Type B pancreatic cell (in vitro differentiated cells): Measurements from ENCODE around the gene RAD50. TPM values are rescaled to one million over a fixed set of nuclear protein-coding genes. Genes with fewer than 3 reads are reported as not detected.
"Not testable (repeated sequence)": the region's sequence is repeated elsewhere in the genome, so short reads cannot be mapped to it uniquely, and the experiment has no call there.

Experiments used
- DNase-seq: peaks from one replicate; pipeline ENCODE4 v3.0.0; 2021; ENCODE audit warnings: mixed read lengths; ENCODE audit not compliant: unreplicated experiment; ENCODE audit errors: extremely low spot score
- H3K27ac Mint-ChIP-seq: 2 replicates; pipeline ENCODE4 v1.8.0; 2021; ENCODE audit warnings: mild to moderate bottlenecking, mixed read lengths
- H3K27me3 Mint-ChIP-seq: 2 replicates; pipeline ENCODE4 v1.8.0; 2021; ENCODE audit warnings: mixed read lengths
- H3K36me3 Mint-ChIP-seq: 2 replicates; pipeline ENCODE4 v1.8.0; 2021; ENCODE audit warnings: mixed read lengths
- H3K4me1 Mint-ChIP-seq: one replicate; pipeline ENCODE4 v1.8.0; 2021; ENCODE audit warnings: mixed read lengths; ENCODE audit not compliant: unreplicated experiment
- H3K4me3 Mint-ChIP-seq: 2 replicates; pipeline ENCODE4 v1.8.0; 2021; ENCODE audit warnings: mild to moderate bottlenecking, mixed read lengths
- H3K9me3 Mint-ChIP-seq: 2 replicates; pipeline ENCODE4 v1.8.0; 2021; ENCODE audit warnings: mixed read lengths
- CTCF ChIP-seq: fragments of 200-600 bp; sonication (generic); conservative IDR thresholded peaks from 2 replicates; pipeline ENCODE4 v1.5.0; 2021; ENCODE audit warnings: antibody characterized with exemption, mild to moderate bottlenecking
- long read RNA-seq: library from polyadenylated mRNA; unstranded; transcript quantifications from one replicate; pipeline ENCODE4 v2.0.0, GENCODE V29; 2020
- total RNA-seq: library from RNA; stranded (reverse); gene quantifications from 2 replicates; pipeline ENCODE4 v1.2.1, GENCODE V29; 2021; ENCODE audit warnings: low replicate concordance

Gene RAD50
- 41.3 and 50.1 TPM in 2 replicates for total RNA-seq
- long read RNA-seq, partial matches to known transcripts: 167 of 190 reads
- long read RNA-seq, other reads (novel, unspliced or antisense): 23 of 190 reads

- H3K9me3 Mint-ChIP-seq: no peaks in the 10 kb centered on the region
- H3K36me3 Mint-ChIP-seq: peaks cover 5% of the 10 kb centered on the region
- peak within 1 kb of the TSS; percentile 98 for H3K4me3 Mint-ChIP-seq
- H3K27ac Mint-ChIP-seq: peak within 1 kb of the TSS; percentile 94
- H3K27me3 Mint-ChIP-seq: no peaks in the 10 kb centered on the region
- H3K4me1 Mint-ChIP-seq: peaks cover 15% of the 10 kb centered on the region
- peak; percentile 91 for DNase-seq
- TF ChIP-seq CTCF: no peak
Observed at GRCh38 chr5:132556763-132557477, at the start of gene RAD50. Gene RAD50 (plus strand): TSS chr5:132556977. CDS start chr5:132557325, 348 bp downstream.

GRCh38 chr5:132510076-132510475, 46.7 kb upstream of the RAD50 start:
- Mint-ChIP-seq H3K4me3 (no peak overlapping the region), H3K27me3 (no peaks in the 10 kb centered on the region), H3K36me3 (no peaks in the 10 kb centered on the region), H3K27ac (no peak overlapping the region), H3K4me1 (no peaks in the 10 kb centered on the region), H3K9me3 (peaks cover 7% of the 10 kb centered on the region)
- DNase-seq: no peak
- no peak for TF ChIP-seq CTCF

GRCh38 chr5:132513618-132514336, 43.0 kb upstream of the RAD50 start:
- H3K9me3 Mint-ChIP-seq, H3K27me3 Mint-ChIP-seq, H3K4me3 Mint-ChIP-seq, H3K36me3 Mint-ChIP-seq, DNase-seq, H3K4me1 Mint-ChIP-seq, H3K27ac Mint-ChIP-seq: not testable (repeated sequence)

- H3K4me1 Mint-ChIP-seq, H3K4me3 Mint-ChIP-seq, DNase-seq, H3K9me3 Mint-ChIP-seq, H3K27ac Mint-ChIP-seq, H3K36me3 Mint-ChIP-seq: not testable (repeated sequence)
- peaks cover 11% of the 10 kb centered on the region for H3K27me3 Mint-ChIP-seq
Observed at GRCh38 chr5:132522067-132522466, 34.7 kb upstream of the RAD50 start.

GRCh38 chr5:132524877-132525276, 31.9 kb upstream of the RAD50 start:
- H3K4me1 Mint-ChIP-seq, H3K4me3 Mint-ChIP-seq, H3K27ac Mint-ChIP-seq, H3K9me3 Mint-ChIP-seq, H3K36me3 Mint-ChIP-seq, DNase-seq: not testable (repeated sequence)
- peaks cover 11% of the 10 kb centered on the region for H3K27me3 Mint-ChIP-seq

- H3K4me3 Mint-ChIP-seq: no peak overlapping the region
- peaks cover 11% of the 10 kb centered on the region for H3K27me3 Mint-ChIP-seq
- H3K4me1 Mint-ChIP-seq: peaks cover 5% of the 10 kb centered on the region
- H3K9me3 Mint-ChIP-seq: no peaks in the 10 kb centered on the region
- no peak for DNase-seq
- no peak overlapping the region for H3K27ac Mint-ChIP-seq
- H3K36me3 Mint-ChIP-seq: no peaks in the 10 kb centered on the region
- no peak for TF ChIP-seq CTCF
Observed at GRCh38 chr5:132525299-132525724, 31.5 kb upstream of the RAD50 start.
